ENCODE data around the gene IZUMO2. TPM values are rescaled to one million over a fixed set of nuclear protein-coding genes. Genes with fewer than 3 reads are reported as not detected.

The IZUMO2 gene
- total and polyA plus RNA-seq, 10 of the 15 experiments (the other 5 are each of a cell fraction or from before 2014, with no cell fraction given) = not detected

DNA sequence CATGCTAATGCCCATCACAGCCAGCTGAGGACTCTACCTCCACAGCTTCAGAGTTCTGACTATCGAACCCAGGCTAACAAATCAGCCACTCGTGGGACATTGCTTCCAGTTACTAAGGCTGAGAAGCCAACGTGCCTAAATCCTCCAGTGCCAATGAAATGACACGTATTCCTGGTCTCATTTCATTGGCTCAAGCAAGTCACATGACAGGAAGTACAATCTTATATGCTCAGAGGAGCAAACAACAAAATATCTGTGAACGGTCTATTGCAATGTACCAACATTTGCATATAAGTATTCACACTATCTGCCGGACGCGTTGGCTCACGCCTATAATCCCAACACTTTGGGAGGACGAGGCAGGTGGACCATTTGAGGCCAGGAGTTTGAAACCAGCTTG is 12.8 kb upstream of the IZUMO2 start:
- no peak overlapping the region; the same call in 1 of the 2 replicates for H2AFZ ChIP-seq (ENCODE audit: control insufficient read depth, low read depth, low read length)
- ChIA-PET CTCF (no interaction called here), RAD21 (ENCODE audit: unreplicated experiment) (no interaction called here), SMC1A (ENCODE audit: uncharacterized antibody, unreplicated experiment) (no interaction called here), POLR2A (interaction anchor here (0.6 kb wide), 2 partner anchors 165 to 183 kb away, joined by 3 to 6 read pairs; no protein-coding TSS in a partner anchor)
- in situ Hi-C loops (cut with MboI) (no loop called here), intact Hi-C loops (cut with micrococcal nuclease; ENCODE audit: unreplicated experiment) (no loop called here)
- H3K27me3 ChIP-seq (replicated peaks in 1 of 2; ENCODE audit: control insufficient read depth in 2 of 2, insufficient read depth in 2 of 2, low read length in 1 of 2) = no peaks in the 10 kb centered on the region
- no TSS peak for BruUV-seq (replicated peaks)
- H3K4me1 ChIP-seq (ENCODE audit: control insufficient read depth, insufficient read depth, low read length) = peaks cover 6% of the 10 kb centered on the region; the same call in 1 of the 2 replicates
- H3K36me3 ChIP-seq (ENCODE audit: control insufficient read depth in 2 of 2, insufficient read depth in 2 of 2, low read length in 1 of 2) = no peaks in the 10 kb centered on the region
- FAIRE-seq (no peak), ATAC-seq (no peak), DNase-seq (ENCODE audit: low read depth, low spot score) (no peak)
- H3K9me3 ChIP-seq (replicated peaks; ENCODE audit: control insufficient read depth, insufficient read depth, low read length) = peaks cover 3% of the 10 kb centered on the region; the same call in 2 of the 3 replicates
- no peak overlapping the region for H3K27ac ChIP-seq (ENCODE audit: control insufficient read depth, insufficient read depth)
- H3K79me2 ChIP-seq (ENCODE audit: control insufficient read depth, insufficient read depth, low read length) = no peaks in the 10 kb centered on the region
- no peaks in the 10 kb centered on the region for H4K20me1 ChIP-seq (ENCODE audit: control insufficient read depth, insufficient read depth)
- WGBS (ENCODE audit: insufficient coverage, insufficient replicate concordance, low lambda C conversion rate, missing lambda C conversion rate) = 60% methylated on average over 10 of the region's 10 CpGs
- TF ChIP-seq NFYB (IDR thresholded peaks at IDR 0.05; ENCODE audit: insufficient read depth, low read depth, low read length) (peak; percentile 43; the same call in 1 of the 2 replicates), RAD51 (IDR thresholded peaks at IDR 0.05) (peak; percentile 58), ZBTB4 (CRISPR knock-in tag; IDR thresholded peaks at IDR 0.05) (no peak), SREBF1 (IDR thresholded peaks at IDR 0.05; ENCODE audit: low read length) (no peak), GATAD2B (conservative IDR thresholded peaks at IDR 0.05; ENCODE audit: low read depth) (no peak), PBX3 (IDR thresholded peaks at IDR 0.05; ENCODE audit: insufficient replicate concordance, low read depth, low read length) (no peak), YBX1 (IDR thresholded peaks at IDR 0.05) (no peak), USF1 (IDR thresholded peaks at IDR 0.05; ENCODE audit: borderline replicate concordance, extremely low read length, insufficient read depth, low read depth, low read length) (peak; percentile 27)
- TF ChIP-seq, protein P1, sequence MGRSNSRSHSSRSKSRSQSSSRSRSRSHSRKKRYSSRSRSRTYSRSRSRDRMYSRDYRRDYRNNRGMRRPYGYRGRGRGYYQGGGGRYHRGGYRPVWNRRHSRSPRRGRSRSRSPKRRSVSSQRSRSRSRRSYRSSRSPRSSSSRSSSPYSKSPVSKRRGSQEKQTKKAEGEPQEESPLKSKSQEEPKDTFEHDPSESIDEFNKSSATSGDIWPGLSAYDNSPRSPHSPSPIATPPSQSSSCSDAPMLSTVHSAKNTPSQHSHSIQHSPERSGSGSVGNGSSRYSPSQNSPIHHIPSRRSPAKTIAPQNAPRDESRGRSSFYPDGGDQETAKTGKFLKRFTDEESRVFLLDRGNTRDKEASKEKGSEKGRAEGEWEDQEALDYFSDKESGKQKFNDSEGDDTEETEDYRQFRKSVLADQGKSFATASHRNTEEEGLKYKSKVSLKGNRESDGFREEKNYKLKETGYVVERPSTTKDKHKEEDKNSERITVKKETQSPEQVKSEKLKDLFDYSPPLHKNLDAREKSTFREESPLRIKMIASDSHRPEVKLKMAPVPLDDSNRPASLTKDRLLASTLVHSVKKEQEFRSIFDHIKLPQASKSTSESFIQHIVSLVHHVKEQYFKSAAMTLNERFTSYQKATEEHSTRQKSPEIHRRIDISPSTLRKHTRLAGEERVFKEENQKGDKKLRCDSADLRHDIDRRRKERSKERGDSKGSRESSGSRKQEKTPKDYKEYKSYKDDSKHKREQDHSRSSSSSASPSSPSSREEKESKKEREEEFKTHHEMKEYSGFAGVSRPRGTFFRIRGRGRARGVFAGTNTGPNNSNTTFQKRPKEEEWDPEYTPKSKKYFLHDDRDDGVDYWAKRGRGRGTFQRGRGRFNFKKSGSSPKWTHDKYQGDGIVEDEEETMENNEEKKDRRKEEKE (IDR thresholded peaks at IDR 0.05) = no peak
- TF ChIP-seq, protein P2, sequence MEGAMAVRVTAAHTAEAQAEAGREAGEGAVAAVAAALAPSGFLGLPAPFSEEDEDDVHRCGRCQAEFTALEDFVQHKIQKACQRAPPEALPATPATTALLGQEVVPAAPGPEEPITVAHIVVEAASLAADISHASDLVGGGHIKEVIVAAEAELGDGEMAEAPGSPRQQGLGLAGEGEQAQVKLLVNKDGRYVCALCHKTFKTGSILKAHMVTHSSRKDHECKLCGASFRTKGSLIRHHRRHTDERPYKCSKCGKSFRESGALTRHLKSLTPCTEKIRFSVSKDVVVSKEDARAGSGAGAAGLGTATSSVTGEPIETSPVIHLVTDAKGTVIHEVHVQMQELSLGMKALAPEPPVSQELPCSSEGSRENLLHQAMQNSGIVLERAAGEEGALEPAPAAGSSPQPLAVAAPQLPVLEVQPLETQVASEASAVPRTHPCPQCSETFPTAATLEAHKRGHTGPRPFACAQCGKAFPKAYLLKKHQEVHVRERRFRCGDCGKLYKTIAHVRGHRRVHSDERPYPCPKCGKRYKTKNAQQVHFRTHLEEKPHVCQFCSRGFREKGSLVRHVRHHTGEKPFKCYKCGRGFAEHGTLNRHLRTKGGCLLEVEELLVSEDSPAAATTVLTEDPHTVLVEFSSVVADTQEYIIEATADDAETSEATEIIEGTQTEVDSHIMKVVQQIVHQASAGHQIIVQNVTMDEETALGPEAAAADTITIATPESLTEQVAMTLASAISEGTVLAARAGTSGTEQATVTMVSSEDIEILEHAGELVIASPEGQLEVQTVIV (IDR thresholded peaks at IDR 0.05; ENCODE audit: borderline replicate concordance, partially characterized antibody) = no peak
- H3K4me2 ChIP-seq (ENCODE audit: control insufficient read depth, insufficient read depth) = no peak overlapping the region
- no peak overlapping the region for H3K9ac ChIP-seq (ENCODE audit: control insufficient read depth, insufficient read depth, low read length)
- no peak overlapping the region for H3K4me3 ChIP-seq

All from GM12878 (cell line).